Limb (tissue), 2 donors: ENCODE data around the gene HSPA9.

ENCODE experiments used
- DNase-seq, 2 donors: peaks; one replicate each; pipeline ENCODE4 v3.0.0-alpha.2; 2016; ENCODE audit errors: extremely low spot score in 2 of 2

HSPA9 gene

DNA sequence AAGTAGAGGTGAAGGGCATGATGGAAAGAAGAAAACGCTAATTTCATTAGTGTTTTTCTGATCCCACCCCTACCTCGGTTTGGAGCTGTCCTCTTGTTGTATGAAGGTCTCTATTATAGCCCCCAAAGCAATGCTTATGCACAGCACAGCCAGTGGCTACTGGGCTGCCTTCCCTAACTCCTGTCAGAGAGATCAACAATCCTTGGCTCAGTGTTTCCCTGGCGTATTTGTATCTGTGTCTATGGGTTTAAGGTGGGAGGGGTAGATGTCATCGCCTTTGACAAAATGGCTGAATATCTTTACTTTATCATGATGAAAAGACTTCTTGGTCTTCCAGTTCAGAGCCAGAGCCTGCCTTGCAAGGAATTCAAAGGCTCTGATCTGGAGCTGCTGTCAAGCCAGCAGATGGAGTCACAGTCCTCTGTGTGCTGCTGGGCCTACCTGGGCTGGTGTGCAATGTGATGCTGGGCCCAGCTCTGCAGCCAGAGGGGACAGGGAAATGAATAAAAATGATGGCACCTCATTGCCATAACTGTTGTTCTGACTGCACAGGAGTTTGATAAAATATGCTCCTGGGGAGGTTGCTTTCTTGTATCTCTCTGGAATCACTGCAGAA is 20.1 kb upstream of the HSPA9 start:
- DNase-seq = no peak

DNA sequence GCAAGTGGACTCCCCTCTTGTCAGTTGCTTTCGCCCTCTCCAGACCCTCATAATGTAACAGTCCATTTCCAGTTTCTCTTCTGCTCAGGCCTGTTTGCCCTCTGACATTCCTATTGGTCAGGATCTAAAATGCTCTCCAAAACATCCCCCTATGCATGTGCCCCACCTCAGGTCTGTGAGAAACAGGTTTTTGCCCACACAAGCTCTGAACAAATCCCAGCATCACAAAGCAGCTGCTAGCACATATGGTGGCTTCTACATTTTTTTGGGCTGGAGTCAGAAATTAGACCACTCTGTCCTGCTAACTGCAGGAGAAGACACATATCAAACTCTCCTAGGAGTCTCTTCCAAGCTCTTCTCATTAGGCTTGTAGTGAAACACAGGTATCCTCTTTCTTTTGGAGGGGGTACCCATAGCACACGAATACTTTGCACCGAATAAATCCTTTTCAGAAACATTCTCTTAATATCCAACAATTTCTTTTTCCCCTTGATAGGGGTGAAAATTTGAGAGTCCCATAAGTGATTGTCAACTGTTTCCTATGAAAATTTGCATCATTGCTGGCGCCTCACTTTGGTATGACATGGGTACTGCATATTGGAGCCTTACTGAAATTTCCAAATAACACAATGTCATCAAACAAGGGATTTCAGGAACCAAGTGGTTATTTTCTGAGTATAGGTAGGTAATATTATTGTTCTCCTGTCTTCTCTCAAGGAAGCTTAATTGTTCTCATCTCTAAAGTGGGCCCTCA is 19.3 kb upstream of the HSPA9 start:
- DNase-seq = no peak

DNA sequence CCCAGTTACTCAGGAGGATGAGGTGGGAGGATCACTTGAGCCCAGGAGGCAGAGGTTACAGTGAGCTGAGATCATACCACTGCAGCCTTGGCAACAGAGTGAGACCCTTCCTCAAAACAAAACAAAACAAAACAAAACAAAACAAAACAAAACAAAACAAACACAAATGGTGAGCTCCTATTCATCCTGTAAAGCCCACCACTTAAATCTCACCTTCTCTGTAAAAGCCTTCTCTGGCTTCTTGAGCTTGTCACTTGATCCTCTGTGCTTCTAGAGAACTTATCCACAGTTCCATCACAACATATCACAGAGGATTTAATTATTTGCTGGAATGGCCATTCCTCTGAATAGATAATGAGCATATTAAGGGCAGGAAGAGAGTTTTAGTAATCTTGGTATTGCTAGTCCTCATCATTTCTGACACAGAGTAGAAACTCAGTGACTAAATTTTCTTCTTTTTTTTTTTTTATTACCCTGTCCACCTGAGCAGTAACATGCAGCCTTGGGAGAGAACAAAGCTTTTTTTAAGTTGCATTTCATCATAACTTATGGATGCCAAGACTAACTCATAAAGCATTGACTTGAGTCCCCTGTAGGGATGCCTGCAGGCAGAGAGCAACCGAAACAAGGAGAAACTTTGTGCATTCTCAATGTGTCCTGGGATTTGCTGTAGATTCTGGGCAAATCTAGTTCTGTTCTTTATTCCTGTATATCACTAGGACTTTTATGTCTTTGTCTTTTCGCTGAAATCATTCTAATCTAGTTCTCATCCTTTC is 13.0 kb upstream of the HSPA9 start:
- no peak for DNase-seq

DNA sequence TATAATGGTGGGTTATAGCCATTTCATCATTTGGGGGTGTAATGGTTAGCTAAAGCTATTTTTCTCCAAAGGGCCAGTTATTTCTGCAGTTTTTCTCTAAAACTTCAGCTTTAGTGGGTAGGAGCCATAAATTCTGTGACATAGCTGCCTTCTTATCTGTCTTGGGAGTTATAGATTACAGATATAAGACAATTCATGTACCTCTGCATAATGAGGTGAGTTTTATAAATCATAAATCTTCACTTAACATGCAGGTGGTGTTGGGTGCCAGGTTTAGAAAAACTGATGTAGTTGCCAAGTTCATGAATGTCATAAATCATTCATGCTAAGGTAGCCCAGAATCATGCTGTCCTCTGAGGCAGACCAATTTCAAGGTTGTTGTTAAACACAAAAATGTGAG is 10.0 kb upstream of the HSPA9 start:
- no peak for DNase-seq

DNA sequence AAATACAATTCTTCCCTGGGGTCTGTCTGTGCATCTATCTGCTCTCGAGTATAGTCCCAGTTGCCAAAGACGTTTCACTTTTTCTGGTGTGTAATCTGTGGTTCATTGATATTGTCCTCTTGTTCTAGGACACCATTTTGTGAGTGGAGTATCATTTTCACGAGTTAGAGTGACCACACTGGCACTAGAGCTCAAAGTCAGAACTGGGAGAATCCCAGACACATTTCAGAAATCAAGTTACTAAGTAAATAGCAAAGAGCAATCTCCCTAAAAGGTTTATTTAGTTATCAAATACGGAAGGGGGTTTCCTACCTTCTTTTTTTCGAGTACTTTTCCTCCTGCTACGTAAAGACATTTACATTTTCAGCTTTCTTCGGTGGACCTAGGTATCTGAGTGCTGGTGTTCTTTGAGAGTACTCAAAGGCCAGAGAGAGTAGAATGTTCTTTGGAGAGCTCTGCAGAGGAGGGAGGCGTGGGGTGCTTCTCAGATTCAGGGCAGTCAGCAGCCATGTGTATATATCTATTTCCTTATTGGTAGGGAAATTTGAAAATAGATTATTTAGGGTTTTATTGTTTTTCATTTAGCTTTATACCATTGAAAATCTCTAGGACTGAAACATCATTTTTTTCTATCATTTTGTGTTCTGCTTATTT is 8.9 kb upstream of the HSPA9 start:
- DNase-seq = no peak

GRCh38 chr5:138582959-138583358 is 7.8 kb upstream of the HSPA9 start:
- DNase-seq = no peak

- no peak for DNase-seq
Measured at GRCh38 chr5:138580777-138581176, 5.6 kb upstream of the HSPA9 start.

GRCh38 chr5:138580001-138580400 is 4.8 kb upstream of the HSPA9 start:
- DNase-seq = no peak

GRCh38 chr5:138579517-138579863 is 4.3 kb upstream of the HSPA9 start:
- no peak for DNase-seq

GRCh38 chr5:138577452-138577851 is 2.3 kb upstream of the HSPA9 start:
- no peak for DNase-seq

DNA sequence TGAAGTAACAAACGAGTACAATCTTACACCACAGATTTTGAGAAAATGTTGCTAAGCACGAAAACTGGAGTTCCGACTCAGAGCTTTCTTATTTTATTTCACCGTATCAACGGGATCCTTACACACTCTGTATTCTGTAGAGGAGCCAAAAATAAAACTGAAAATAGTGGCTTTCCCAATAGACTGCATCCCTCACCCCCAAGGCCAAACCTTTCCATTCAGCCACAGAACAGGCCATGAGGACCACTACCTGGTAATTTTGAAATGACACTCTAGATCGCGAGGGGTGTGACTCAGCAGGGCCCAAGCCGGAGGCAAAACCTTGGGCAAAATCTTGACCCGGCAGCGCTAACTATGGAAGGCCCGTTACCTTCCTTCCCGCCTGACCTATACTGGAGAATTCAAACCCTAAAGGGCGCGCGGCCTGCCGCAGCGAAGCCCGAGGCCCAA is 432 bp downstream of the HSPA9 start:
- no peak for DNase-seq

GRCh38 chr5:138573949-138574670 is 1.1 kb downstream of the HSPA9 start:
- no peak for DNase-seq

- DNase-seq = no peak
Measured at GRCh38 chr5:138573223-138573622, 2.0 kb downstream of the HSPA9 start.

DNA sequence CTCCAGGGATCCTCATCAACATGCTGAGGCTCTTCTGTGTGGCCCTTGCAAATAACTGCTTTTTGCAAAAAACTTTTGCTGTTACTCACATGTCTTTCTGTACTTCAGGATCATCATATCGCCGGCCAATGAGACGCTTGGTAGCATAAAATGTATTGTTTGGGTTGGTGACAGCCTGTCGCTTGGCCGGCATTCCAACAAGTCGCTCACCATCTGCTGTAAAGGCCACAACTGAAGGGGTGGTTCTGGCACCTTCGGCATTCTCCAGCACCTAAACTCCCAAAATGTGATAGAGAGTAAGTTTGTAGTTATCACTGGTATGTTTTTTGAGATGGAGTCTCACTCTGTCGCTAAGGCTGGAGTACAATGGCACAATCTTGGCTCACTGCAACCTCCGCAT is 4.3 kb downstream of the HSPA9 start:
- DNase-seq = no peak

DNA sequence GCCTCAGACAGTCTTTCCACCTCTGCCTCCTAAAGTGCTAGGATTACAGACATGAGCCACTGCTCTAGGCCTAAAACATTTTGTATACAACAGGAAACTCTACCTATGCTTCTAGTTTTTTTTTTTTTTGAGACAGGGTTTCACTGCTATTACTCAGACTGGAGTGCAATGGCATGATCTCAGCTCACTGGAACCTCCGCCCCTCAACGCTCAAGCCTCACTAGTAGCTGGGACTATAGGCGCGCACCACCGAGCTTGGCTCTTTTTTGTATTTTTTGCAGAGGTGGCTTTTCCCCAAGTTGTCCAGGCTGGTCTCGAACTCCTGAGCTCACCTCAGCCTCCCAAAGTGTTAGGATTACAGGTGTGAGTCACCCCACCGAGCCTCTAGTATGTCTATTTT is 5.4 kb downstream of the HSPA9 start:
- DNase-seq = no peak

DNA sequence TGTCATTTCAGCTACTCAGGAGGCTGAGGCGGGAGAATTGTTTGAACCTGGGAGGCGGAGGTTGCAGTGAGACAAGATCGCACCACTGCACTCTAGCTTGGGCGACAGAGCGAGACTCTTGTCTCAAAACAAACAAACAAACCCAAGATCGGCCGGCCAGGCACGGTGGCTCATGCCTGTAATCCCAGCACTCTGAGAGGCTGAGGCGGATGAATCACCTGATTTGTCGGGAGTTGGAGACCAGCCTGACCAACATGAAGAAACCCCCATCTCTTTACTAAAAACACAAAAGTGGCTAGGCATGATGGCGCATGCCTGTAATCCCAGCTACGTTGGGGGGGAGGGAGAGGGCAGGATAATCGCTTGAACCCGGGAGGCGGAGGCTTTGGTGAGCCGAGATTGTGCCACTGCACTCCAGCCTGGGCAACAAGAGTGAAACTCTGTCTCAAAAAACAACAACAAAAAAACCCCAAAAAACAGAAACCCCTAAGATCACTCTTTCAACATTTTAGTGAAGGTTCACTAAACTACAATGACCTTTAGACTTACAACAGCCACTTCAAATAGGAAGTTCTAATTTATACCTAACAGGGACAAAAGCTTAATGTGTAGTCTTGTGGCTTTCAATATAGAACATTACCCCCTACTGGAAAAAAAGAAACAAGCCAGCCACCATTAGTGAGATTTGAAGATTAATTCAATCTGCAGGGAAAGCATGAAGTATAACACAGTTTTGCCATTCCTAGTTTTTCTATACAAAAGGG is 7.0 kb downstream of the HSPA9 start:
- no peak for DNase-seq

DNA sequence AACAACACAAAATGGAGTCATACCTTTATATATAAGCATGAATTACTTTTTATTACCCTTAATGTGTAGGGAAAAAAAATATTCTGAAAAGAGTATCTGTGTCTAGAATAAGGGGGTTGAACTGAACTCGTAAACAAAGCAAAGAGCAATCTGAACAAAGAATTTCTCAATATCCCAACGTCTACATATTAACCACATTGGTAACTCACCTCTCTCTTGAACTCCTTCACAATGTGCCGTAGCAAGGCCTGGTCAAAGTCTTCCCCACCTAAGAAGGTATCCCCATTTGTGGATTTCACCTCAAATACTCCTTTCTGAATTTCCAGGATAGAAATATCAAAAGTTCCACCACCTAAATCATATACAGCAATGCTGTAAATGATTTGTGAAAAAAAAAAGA is 8.4 kb downstream of the HSPA9 start:
- DNase-seq = no peak

DNA sequence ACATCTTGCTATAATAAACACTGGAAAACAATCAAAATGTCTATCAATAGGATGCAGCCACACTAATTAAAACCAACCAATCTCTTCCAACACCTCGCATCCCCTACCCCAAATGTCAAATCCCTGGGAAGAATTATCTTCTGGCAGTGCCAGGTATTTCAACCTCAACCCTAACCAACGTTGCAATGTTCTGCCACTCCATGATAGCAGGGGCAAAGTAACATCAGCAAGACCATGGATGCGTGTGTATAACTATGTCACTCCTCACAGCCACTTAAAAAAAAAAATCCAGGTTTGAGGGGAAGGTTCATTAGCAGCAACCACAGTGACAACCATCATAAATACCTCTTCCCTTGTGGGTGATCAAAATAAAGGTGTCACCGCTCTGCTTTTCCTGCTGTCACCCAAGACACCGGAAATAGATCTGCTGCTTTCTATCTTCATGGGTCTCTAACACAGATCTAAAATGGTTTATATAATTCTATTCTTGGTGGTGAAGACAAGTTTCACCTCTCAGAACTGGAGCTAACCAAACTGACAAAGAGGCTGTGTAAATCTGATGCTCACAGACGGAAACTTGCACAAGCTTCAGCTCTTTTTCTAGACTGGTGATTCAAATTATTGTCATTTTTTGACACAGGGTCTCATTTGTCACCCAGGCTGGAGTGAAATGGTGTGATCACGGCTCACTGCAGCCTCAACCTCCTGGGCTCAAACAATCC is 9.9 kb downstream of the HSPA9 start:
- no peak for DNase-seq

DNA sequence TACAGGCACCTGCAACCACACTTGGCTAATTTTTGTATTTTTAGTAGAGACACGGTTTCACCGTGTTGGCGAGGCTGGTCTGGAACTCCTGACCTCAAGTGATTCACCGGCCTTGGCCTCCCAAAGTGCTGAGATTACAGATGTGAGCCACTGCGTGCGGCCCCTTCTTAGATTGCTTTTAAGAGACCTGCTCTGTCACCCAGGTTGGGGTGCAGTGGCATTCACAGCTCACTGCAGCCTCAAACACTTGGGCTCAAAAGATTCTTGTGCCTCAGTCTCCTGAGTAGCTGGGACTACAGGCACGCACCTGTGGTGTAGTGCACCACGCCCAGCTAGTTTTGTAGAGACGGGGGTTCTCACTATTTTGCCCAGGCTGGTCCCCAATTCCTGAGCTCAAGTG is 11.0 kb downstream of the HSPA9 start:
- DNase-seq = no peak
